HepG2 (cell line): Measurements from ENCODE around the gene ANO10. TPM values are rescaled to one million over a fixed set of nuclear protein-coding genes. Genes with fewer than 3 reads are reported as not detected.

Source experiments
- ATAC-seq: fragments of 200-7000 bp; cut with Tn5 transposase; 3 replicates; pipeline ENCODE4 v1.9.1; 2020; ENCODE audit warnings: mild to moderate bottlenecking, moderate library complexity
- BruUV-seq: library from RNA; stranded (reverse); fragments of 400-500 nt; replicated peaks from 2 replicates; lab custom pipeline; 2021; lab: Mats Ljungman, UMichigan
- CTCF ChIA-PET: fragments of 300-600 bp; formaldehyde crosslinking; extraction: SDS; loops from one replicate; lab custom pipeline; 2021; ENCODE audit warnings: low total read pairs, inconsistent platforms, low intra/inter-chr PET ratio; lab: Yijun Ruan, JAX
- POLR2A ChIA-PET: fragments of 350-600 bp; sonication (Branson Sonifier 250); formaldehyde crosslinking; loops from one replicate; lab custom pipeline; 2020; ENCODE audit warnings: antibody characterized with exemption, inconsistent platforms; lab: Yijun Ruan, JAX
- DNase-seq: peaks from one replicate; pipeline ENCODE4 v3.0.0-alpha.2; 2015; ENCODE audit warnings: low spot score
- FAIRE-seq: peaks from 3 replicates; lab custom pipeline; 2011; peaks lifted over from hg19 to GRCh38; lab: Jason Lieb, UNC
- H2AFZ ChIP-seq: one replicate; pipeline ENCODE4 v1.6.1; 2011; ENCODE audit warnings: low read length, inconsistent platforms
- H3K27ac ChIP-seq: fragments of 300-600 bp; 3 replicates; pipeline ENCODE4 v1.8.0; 2011; ENCODE audit warnings: mixed run types, mild to moderate bottlenecking, mixed read lengths, low read length, inconsistent platforms; ENCODE audit not compliant: insufficient read depth; ENCODE audit errors: extremely low read length
- H3K27me3 ChIP-seq, 2 experiments: fragments of 200-600 bp in 1 of 2; 2 replicates in 1 of 2; 3 replicates in 1 of 2; pipeline versions ENCODE4 v1.6.0 to v1.8.0; 2011; ENCODE audit warnings: low read length in 2 of 2, mild to moderate bottlenecking in 2 of 2, moderate library complexity in 2 of 2, inconsistent platforms in 1 of 2; ENCODE audit not compliant: insufficient read depth in 2 of 2, control insufficient read depth in 1 of 2
- H3K36me3 ChIP-seq, 2 experiments: fragments of 200-600 bp in 1 of 2; replicated peaks in 1 of 2; 2 replicates in 1 of 2; 3 replicates in 1 of 2; pipeline versions ENCODE4 v1.5.1 to v1.8.0; 2011; ENCODE audit warnings: low read length in 2 of 2, inconsistent platforms in 1 of 2; ENCODE audit not compliant: insufficient read depth in 2 of 2, control insufficient read depth in 1 of 2
- H3K4me1 ChIP-seq: 2 replicates; pipeline ENCODE4 v1.5.1; 2012; ENCODE audit warnings: low read length, inconsistent platforms; ENCODE audit not compliant: insufficient read depth
- H3K4me2 ChIP-seq: 2 replicates; pipeline ENCODE4 v1.6.0; 2011; ENCODE audit warnings: low read depth, low read length, inconsistent platforms
- H3K4me3 ChIP-seq, 3 experiments: fragments of 200-600 bp in 1 of 3; sonication (generic), shearing (Covaris generic) in 1 of 3; replicated peaks in 1 of 3; 2 replicates each; pipeline ENCODE4 v1.5.1; 2011 to 2016; ENCODE audit warnings: low read length in 3 of 3, inconsistent platforms in 2 of 3, low read depth in 2 of 3, mild to moderate bottlenecking in 2 of 3, control low read depth in 1 of 3, mixed read lengths in 1 of 3; ENCODE audit not compliant: insufficient read depth in 1 of 3
- H3K79me2 ChIP-seq: one replicate; pipeline ENCODE4 v1.6.1; 2011; ENCODE audit warnings: low read length, inconsistent platforms; ENCODE audit not compliant: insufficient read depth
- H3K9ac ChIP-seq: 2 replicates; pipeline ENCODE4 v1.6.0; 2011; ENCODE audit warnings: mild to moderate bottlenecking, low read depth, low read length, inconsistent platforms; ENCODE audit not compliant: insufficient read depth
- H3K9me3 ChIP-seq: 2 replicates; pipeline ENCODE4 v1.5.1; 2012; ENCODE audit warnings: mild to moderate bottlenecking, low read length
- H4K20me1 ChIP-seq: 2 replicates; pipeline ENCODE4 v1.6.0; 2011; ENCODE audit warnings: inconsistent platforms, mild to moderate bottlenecking, low read length, moderate library complexity; ENCODE audit not compliant: insufficient read depth
- ARID2 ChIP-seq: sonication (generic); formaldehyde crosslinking; IDR thresholded peaks from 2 replicates; pipeline ENCODE4 v1.8.1; 2022; ENCODE audit warnings: mild to moderate bottlenecking, missing genetic modification reagents, borderline replicate concordance
- DMAP1 ChIP-seq: IDR thresholded peaks from 2 replicates; pipeline ENCODE4 v1.6.1; 2016
- GFI1 ChIP-seq: sonication (generic); formaldehyde crosslinking; IDR thresholded peaks from 2 replicates; pipeline ENCODE4 v1.5.0; 2020; ENCODE audit warnings: missing genetic modification reagents, mild to moderate bottlenecking, borderline replicate concordance
- HES4 ChIP-seq: sonication (generic); formaldehyde crosslinking; IDR thresholded peaks from 2 replicates; pipeline ENCODE4 v1.9.0; 2021; ENCODE audit warnings: mild to moderate bottlenecking, missing genetic modification reagents, borderline replicate concordance
- MXD4 ChIP-seq: IDR thresholded peaks from 2 replicates; pipeline ENCODE4 v1.6.1; 2016; ENCODE audit warnings: mild to moderate bottlenecking, missing biosample characterization, missing genetic modification reagents
- SALL1 ChIP-seq: sonication (generic); formaldehyde crosslinking; IDR thresholded peaks from 2 replicates; pipeline ENCODE4 v1.8.0; 2022; ENCODE audit warnings: mild to moderate bottlenecking, missing genetic modification reagents
- SMARCE1 ChIP-seq: fragments of 450-650 bp; IDR thresholded peaks from 2 replicates; pipeline ENCODE4 v1.6.1; 2017; ENCODE audit warnings: borderline replicate concordance
- SRY ChIP-seq: sonication (generic); formaldehyde crosslinking; IDR thresholded peaks from 2 replicates; pipeline ENCODE4 v1.8.0; 2022; ENCODE audit warnings: mild to moderate bottlenecking, missing genetic modification reagents
- TOPORS ChIP-seq: sonication (generic); formaldehyde crosslinking; IDR thresholded peaks from 2 replicates; pipeline ENCODE4 v1.8.0; 2023; ENCODE audit warnings: mild to moderate bottlenecking, missing genetic modification reagents
- WGBS: methylation state at CpG from one replicate; pipeline ENCODE4 v1.1.6; 2017; ENCODE audit warnings: low lambda C conversion rate; 5-methylcytosine and 5-hydroxymethylcytosine counted together
- in situ Hi-C: cut with HindIII; loops from 2 replicates; pipeline ENCODE4 v1.10.0; 2017; ENCODE audit warnings: low pct_unique_long_range_greater_than_20kb; ENCODE audit not compliant: extremely low pct_ligation_motif_present
- intact Hi-C: fragments of 100-400 bp; cut with micrococcal nuclease; formaldehyde crosslinking; loops from one replicate; pipeline ENCODE4 v1.10.0; 2022; ENCODE audit not compliant: unreplicated experiment
- polyA plus RNA-seq, 8 experiments: library from polyadenylated mRNA; depleted of rRNA in 3 of 8; stranded (reverse) in 7 of 8; unstranded in 1 of 8; fragments of >200 nt; fragmentation: Illumina TruSeq in 4 of 8; extraction: Trizol in 4 of 8; gene quantifications; 2 replicates each; pipeline versions ENCODE4 v1.2.1 to v1.2.3, GENCODE V29; 2011 to 2016; ENCODE audit warnings: low read depth in 4 of 8, missing spikeins in 1 of 8, mixed read lengths in 1 of 8; ENCODE audit not compliant: insufficient read depth in 1 of 8
- total RNA-seq, 5 experiments: library from RNA; depleted of rRNA; stranded (reverse); fragments of >200 nt; fragmentation: Illumina TruSeq; extraction: Trizol; gene quantifications; 2 replicates each; pipeline ENCODE4 v1.2.3, GENCODE V29; 2016; ENCODE audit warnings: low read depth in 1 of 5
- TF ChIP-seq, protein P1 (sequence below): sonication (generic); formaldehyde crosslinking; IDR thresholded peaks from 2 replicates; pipeline ENCODE4 v1.5.1; 2020; ENCODE audit warnings: missing genetic modification reagents, mild to moderate bottlenecking, borderline replicate concordance
- TF ChIP-seq, protein P2 (sequence below): sonication (generic); formaldehyde crosslinking; IDR thresholded peaks from 2 replicates; pipeline ENCODE4 v1.5.0; 2020; ENCODE audit warnings: mild to moderate bottlenecking, missing genetic modification reagents, borderline replicate concordance

ANO10 gene
- total and polyA plus RNA-seq, 2 of the 13 experiments (the other 11 are each of a cell fraction or from before 2014, with no cell fraction given) = 10.4 to 13.1 TPM

DNA sequence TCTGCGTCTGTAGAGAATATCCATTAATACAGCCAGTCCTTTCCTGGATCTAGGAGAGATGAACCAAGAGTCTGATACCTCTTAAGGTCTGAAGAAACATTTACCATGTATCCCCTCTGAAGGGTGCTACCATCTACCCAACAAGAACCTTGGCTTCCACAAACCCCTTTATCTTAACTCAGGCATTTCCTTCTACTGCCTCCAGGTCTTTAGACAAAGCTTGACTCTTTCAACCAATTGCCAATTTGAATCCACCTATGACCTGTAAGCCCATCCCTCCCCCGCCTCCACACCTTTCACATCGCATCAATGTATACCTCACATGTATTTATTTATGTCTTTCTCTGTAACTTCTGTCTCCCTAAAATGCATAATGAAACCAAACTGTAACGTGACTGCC lies 196.0 kb downstream of the ANO10 start (continued):
- TF ChIP-seq SMARCE1 (no peak), MXD4 (no peak), DMAP1 (no peak), ARID2 (CRISPR knock-in tag) (no peak), HES4 (CRISPR knock-in tag) (no peak)

DNA sequence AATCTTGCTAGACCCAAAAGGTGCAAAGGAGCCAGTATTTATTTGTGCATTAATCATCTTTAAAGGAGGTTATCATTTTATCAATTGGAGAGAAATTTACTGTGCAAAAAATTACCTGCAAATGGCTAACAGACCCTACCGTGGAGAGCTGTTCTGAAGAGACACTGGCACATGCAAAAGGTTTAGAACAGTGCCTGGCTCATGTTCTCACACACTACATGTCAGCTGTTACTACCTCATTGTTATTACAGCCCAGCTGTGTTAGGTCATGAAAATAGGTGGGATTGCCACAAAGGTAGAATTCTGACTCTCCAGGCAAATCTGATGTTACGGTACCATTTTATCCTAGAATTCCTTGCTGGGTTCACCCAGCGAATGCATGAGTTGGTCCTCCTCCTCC lies 198.2 kb downstream of the ANO10 start:
- FAIRE-seq = no peak
- Histone ChIP-seq H3K4me2 (no peak overlapping the region), H3K9ac (no peak overlapping the region), H3K36me3 (no peaks in the 10 kb centered on the region), H3K9me3 (peaks cover 8% of the 10 kb centered on the region), H3K27ac (no peak overlapping the region), H2AFZ (no peak overlapping the region), H4K20me1 (no peaks in the 10 kb centered on the region), H3K79me2 (no peaks in the 10 kb centered on the region), H3K4me3 (no peak overlapping the region), H3K4me1 (peaks cover 5% of the 10 kb centered on the region), H3K27me3 (no peaks in the 10 kb centered on the region)
- whole genome bisulfite sequencing = 64% methylated on average over 3 of the region's 3 CpGs
- in situ Hi-C loops = no loop called here
- intact Hi-C loops = no loop called here
- ATAC-seq = no peak
- ChIA-PET CTCF (no interaction called here), POLR2A (no interaction called here)
- no peak for TF ChIP-seq GFI1 (CRISPR knock-in tag)
- TF ChIP-seq TOPORS (CRISPR knock-in tag) = no peak
- TF ChIP-seq, protein P1, sequence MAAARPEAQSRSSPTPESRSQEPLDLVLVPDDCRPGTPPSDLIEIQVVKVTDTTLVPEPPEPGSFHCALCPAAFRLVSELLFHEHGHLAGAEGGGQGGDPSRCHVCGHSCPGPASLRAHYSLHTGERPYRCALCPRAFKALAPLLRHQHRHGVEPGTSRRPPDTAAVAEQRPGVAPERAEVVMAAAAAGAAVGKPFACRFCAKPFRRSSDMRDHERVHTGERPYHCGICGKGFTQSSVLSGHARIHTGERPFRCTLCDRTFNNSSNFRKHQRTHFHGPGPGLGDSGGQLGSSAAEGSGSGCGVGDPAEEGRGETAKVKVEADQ = no peak
- TF ChIP-seq, protein P2, sequence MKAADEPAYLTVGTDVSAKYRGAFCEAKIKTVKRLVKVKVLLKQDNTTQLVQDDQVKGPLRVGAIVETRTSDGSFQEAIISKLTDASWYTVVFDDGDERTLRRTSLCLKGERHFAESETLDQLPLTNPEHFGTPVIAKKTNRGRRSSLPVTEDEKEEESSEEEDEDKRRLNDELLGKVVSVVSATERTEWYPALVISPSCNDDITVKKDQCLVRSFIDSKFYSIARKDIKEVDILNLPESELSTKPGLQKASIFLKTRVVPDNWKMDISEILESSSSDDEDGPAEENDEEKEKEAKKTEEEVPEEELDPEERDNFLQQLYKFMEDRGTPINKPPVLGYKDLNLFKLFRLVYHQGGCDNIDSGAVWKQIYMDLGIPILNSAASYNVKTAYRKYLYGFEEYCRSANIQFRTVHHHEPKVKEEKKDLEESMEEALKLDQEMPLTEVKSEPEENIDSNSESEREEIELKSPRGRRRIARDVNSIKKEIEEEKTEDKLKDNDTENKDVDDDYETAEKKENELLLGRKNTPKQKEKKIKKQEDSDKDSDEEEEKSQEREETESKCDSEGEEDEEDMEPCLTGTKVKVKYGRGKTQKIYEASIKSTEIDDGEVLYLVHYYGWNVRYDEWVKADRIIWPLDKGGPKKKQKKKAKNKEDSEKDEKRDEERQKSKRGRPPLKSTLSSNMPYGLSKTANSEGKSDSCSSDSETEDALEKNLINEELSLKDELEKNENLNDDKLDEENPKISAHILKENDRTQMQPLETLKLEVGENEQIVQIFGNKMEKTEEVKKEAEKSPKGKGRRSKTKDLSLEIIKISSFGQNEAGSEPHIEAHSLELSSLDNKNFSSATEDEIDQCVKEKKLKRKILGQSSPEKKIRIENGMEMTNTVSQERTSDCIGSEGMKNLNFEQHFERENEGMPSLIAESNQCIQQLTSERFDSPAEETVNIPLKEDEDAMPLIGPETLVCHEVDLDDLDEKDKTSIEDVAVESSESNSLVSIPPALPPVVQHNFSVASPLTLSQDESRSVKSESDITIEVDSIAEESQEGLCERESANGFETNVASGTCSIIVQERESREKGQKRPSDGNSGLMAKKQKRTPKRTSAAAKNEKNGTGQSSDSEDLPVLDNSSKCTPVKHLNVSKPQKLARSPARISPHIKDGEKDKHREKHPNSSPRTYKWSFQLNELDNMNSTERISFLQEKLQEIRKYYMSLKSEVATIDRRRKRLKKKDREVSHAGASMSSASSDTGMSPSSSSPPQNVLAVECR (CRISPR knock-in tag) = no peak
- TF ChIP-seq SALL1 = no peak
- TF ChIP-seq SRY (CRISPR knock-in tag) = no peak
- no TSS peak for BruUV-seq
- DNase-seq = no peak
